Activated CD8-positive, alpha-beta memory T cell treated with anti-CD3 and anti-CD28 coated beads for 4 hours (primary cell): Measurements from ENCODE around the gene PRSS21.

Source experiments
- DNase-seq, 2 donors: peaks; one replicate each; pipeline ENCODE4 v3.0.0-alpha.2; 2020; ENCODE audit warnings: low read depth in 2 of 2

The PRSS21 gene

DNA sequence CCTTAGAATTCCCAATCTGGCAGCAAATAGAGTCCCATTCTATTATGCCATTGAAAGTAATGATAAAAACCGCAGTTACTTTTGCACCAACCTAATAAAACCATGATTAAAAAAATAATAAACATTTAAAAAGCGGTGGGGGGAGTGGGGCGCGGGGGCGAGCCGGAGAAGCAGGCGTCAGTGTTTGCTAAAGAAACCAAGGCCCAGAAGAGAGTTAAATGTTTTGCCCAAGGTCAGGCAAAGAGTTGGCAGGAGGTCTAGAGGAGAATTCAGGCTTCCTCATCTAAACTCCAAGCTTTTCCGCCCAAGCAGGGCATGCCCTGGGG, 50.6 kb downstream of the PRSS21 start:
- DNase-seq, result no peak

DNA sequence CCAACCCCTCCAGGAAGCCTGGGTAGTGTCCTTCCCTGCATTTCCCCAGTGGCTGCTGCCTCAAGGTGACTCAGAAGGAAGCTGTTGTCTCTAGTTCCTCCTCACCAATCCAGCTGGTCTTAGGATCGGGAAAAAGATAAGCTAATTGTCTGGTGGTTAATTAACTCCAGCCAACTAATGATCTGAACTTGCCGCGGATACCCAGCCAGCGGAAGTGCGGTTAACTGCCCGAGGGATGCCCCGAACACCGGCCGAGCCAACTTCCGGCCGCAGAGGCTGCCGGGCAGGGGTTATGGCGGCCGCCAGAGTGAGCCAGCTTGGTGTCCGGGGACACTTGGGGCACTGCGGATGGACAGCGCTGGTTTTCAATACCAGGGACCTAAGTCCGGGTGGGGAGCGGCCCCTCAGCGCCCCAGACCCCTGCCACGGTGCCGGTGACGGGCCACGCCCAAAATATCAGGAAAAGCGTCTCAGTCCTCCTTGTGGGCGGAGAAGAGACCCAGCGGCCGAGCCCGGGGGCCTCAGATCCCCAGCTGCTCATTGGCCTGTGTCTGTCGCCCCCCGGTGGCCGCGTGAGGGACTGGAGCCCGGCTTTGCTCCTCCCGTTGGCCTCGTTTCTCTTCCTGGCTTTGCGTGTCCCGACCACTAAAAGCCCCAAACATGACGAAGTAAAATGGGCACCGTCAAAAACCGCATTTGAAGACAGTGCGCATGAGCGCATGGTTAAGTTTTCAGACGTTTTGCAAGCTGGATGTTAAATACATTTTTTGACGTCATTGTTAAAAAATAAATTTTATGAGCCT, 51.2 kb downstream of the PRSS21 start:
- peak; percentile 86 to 90 for DNase-seq
